Caco-2 (cell line): Measurements from ENCODE around the gene EMCN. TPM values are rescaled to one million over a fixed set of nuclear protein-coding genes. Genes with fewer than 3 reads are reported as not detected.

ENCODE experiments used
- BruUV-seq: library from RNA; stranded (reverse); fragments of 400-500 nt; replicated peaks from 2 replicates; lab custom pipeline; 2021; lab: Mats Ljungman, UMichigan
- CTCF ChIA-PET: fragments of 300-600 bp; sonication (Branson Sonifier 250); formaldehyde crosslinking; loops from one replicate; lab custom pipeline; 2022; ENCODE audit warnings: antibody characterized with exemption; lab: Charles Lee
- POLR2A ChIA-PET: fragments of 300-600 bp; sonication (Branson Sonifier 250); formaldehyde crosslinking; loops from one replicate; lab custom pipeline; 2022; ENCODE audit warnings: antibody characterized with exemption; lab: Charles Lee
- DNase-seq, 2 experiments: peaks; one replicate each; pipeline versions ENCODE4 v3.0.0 to v3.0.0-alpha.2; 2020 to 2022
- H3K27me3 ChIP-seq: replicated peaks from 2 replicates; pipeline ENCODE4 v1.6.0; 2011; ENCODE audit warnings: low read length; ENCODE audit not compliant: control insufficient read depth, insufficient read depth
- H3K36me3 ChIP-seq: 2 replicates; pipeline ENCODE4 v1.5.1; 2011; ENCODE audit warnings: low read length; ENCODE audit not compliant: control insufficient read depth, insufficient read depth
- H3K4me1 ChIP-seq: fragments of 250-450 bp; sonication (Bioruptor Pico); 2 replicates; pipeline ENCODE4 v1.5.1; 2020; ENCODE audit warnings: mild to moderate bottlenecking
- H3K4me3 ChIP-seq: 2 replicates; pipeline ENCODE4 v1.5.1; 2011; ENCODE audit warnings: low read depth, mild to moderate bottlenecking, control low read depth, low read length
- H3K9me3 ChIP-seq: fragments of 250-450 bp; sonication (Bioruptor Pico); 2 replicates; pipeline ENCODE4 v1.5.1; 2020; ENCODE audit warnings: mild to moderate bottlenecking, moderate library complexity
- H3K27ac Mint-ChIP-seq: one replicate; pipeline ENCODE4 v1.8.0; 2022; ENCODE audit warnings: mixed read lengths; ENCODE audit not compliant: unreplicated experiment
- H3K27me3 Mint-ChIP-seq: one replicate; pipeline ENCODE4 v1.8.0; 2022; ENCODE audit warnings: mixed read lengths; ENCODE audit not compliant: insufficient read depth, unreplicated experiment
- H3K36me3 Mint-ChIP-seq: one replicate; pipeline ENCODE4 v1.8.0; 2022; ENCODE audit warnings: mild to moderate bottlenecking, mixed read lengths; ENCODE audit not compliant: insufficient read depth, unreplicated experiment
- H3K4me1 Mint-ChIP-seq: one replicate; pipeline ENCODE4 v1.8.0; 2022; ENCODE audit warnings: low read depth, mixed read lengths; ENCODE audit not compliant: unreplicated experiment
- H3K4me3 Mint-ChIP-seq: one replicate; pipeline ENCODE4 v1.8.0; 2022; ENCODE audit warnings: mild to moderate bottlenecking, moderate library complexity, mixed read lengths; ENCODE audit not compliant: unreplicated experiment
- H3K9me3 Mint-ChIP-seq: one replicate; pipeline ENCODE4 v1.8.0; 2022; ENCODE audit warnings: mixed read lengths; ENCODE audit not compliant: unreplicated experiment
- intact Hi-C: fragments of 100-400 bp; cut with micrococcal nuclease; formaldehyde crosslinking; loops from one replicate; pipeline ENCODE4 v1.10.0; 2022; ENCODE audit not compliant: unreplicated experiment
- total RNA-seq: library from RNA; stranded (reverse); gene quantifications from 2 replicates; pipeline ENCODE4 v1.2.3, GENCODE V29; 2022
- TF ChIP-seq, protein P1 (sequence below), 2 experiments: fragments of 200-600 bp in 1 of 2; IDR thresholded peaks; 1 replicate in 1 of 2; 2 replicates in 1 of 2; pipeline versions ENCODE4 v1.5.1 to v1.8.0; 2011 to 2022; ENCODE audit warnings: antibody characterized with exemption in 1 of 2, control low read depth in 1 of 2, inconsistent platforms in 1 of 2, low read depth in 1 of 2, low read length in 1 of 2, mild to moderate bottlenecking in 1 of 2, moderate library complexity in 1 of 2; ENCODE audit not compliant: insufficient read depth in 1 of 2, severe bottlenecking in 1 of 2, unreplicated experiment in 1 of 2

The EMCN gene
- total RNA-seq, 1 experiment from 2014 or later = not detected

GRCh38 chr4:100497791-100498190, 20.0 kb downstream of the EMCN start:
- TF ChIP-seq, protein P1, sequence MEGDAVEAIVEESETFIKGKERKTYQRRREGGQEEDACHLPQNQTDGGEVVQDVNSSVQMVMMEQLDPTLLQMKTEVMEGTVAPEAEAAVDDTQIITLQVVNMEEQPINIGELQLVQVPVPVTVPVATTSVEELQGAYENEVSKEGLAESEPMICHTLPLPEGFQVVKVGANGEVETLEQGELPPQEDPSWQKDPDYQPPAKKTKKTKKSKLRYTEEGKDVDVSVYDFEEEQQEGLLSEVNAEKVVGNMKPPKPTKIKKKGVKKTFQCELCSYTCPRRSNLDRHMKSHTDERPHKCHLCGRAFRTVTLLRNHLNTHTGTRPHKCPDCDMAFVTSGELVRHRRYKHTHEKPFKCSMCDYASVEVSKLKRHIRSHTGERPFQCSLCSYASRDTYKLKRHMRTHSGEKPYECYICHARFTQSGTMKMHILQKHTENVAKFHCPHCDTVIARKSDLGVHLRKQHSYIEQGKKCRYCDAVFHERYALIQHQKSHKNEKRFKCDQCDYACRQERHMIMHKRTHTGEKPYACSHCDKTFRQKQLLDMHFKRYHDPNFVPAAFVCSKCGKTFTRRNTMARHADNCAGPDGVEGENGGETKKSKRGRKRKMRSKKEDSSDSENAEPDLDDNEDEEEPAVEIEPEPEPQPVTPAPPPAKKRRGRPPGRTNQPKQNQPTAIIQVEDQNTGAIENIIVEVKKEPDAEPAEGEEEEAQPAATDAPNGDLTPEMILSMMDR (IDR thresholded peaks at IDR 0.05; ENCODE audit: insufficient read depth in 1 of 2, low read depth in 1 of 2, low read length in 1 of 2, severe bottlenecking in 1 of 2, unreplicated experiment in 1 of 2) = no peak
- Histone ChIP-seq H3K36me3 (no peaks in the 10 kb centered on the region), H3K4me3 (no peak overlapping the region), H3K27me3 (no peaks in the 10 kb centered on the region), H3K4me1 (no peaks in the 10 kb centered on the region), H3K9me3 (no peaks in the 10 kb centered on the region)
- H3K27me3 Mint-ChIP-seq = no peaks in the 10 kb centered on the region
- ChIA-PET CTCF (no interaction called here), POLR2A (no interaction called here)
- no peaks in the 10 kb centered on the region for H3K4me1 Mint-ChIP-seq
- no peaks in the 10 kb centered on the region for H3K36me3 Mint-ChIP-seq
- no peak overlapping the region for H3K4me3 Mint-ChIP-seq
- intact Hi-C loops = no loop called here
- no peak for DNase-seq
- no peaks in the 10 kb centered on the region for H3K9me3 Mint-ChIP-seq
- no peak overlapping the region for H3K27ac Mint-ChIP-seq
- BruUV-seq = no TSS peak

DNA sequence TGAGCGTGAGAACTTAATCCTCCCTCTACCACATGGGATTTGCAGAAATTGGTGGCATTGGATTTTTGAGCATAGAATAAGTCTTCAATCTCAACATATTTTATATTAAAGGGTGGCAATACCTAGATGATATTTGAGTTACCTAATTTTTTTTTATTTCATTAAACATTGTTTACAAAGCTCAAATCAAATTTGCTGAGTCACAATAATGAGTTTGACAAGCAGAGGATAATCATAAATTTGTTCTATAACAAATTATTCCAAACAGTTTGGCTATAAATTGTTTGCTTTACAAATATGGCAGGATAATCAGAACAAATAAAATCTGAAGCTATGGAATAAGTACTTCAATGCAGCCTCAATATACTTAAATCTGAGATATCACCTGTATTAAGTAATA, 22.7 kb downstream of the EMCN start:
- Histone ChIP-seq H3K27me3 (no peaks in the 10 kb centered on the region), H3K4me1 (no peaks in the 10 kb centered on the region), H3K4me3 (no peak overlapping the region), H3K36me3 (no peaks in the 10 kb centered on the region), H3K9me3 (peaks cover 6% of the 10 kb centered on the region; the same call in 1 of the 2 replicates)
- H3K36me3 Mint-ChIP-seq = no peaks in the 10 kb centered on the region
- no peak for DNase-seq
- intact Hi-C loops = no loop called here
- BruUV-seq = no TSS peak
- H3K4me3 Mint-ChIP-seq = no peak overlapping the region
- no peak overlapping the region for H3K27ac Mint-ChIP-seq
- ChIA-PET CTCF (no interaction called here), POLR2A (no interaction called here)
- peaks cover 3% of the 10 kb centered on the region for H3K27me3 Mint-ChIP-seq
- no peaks in the 10 kb centered on the region for H3K4me1 Mint-ChIP-seq
- H3K9me3 Mint-ChIP-seq = peaks cover 9% of the 10 kb centered on the region
- TF ChIP-seq, protein P1 (IDR thresholded peaks at IDR 0.05; ENCODE audit: insufficient read depth in 1 of 2, low read depth in 1 of 2, low read length in 1 of 2, severe bottlenecking in 1 of 2, unreplicated experiment in 1 of 2) = no peak

DNA sequence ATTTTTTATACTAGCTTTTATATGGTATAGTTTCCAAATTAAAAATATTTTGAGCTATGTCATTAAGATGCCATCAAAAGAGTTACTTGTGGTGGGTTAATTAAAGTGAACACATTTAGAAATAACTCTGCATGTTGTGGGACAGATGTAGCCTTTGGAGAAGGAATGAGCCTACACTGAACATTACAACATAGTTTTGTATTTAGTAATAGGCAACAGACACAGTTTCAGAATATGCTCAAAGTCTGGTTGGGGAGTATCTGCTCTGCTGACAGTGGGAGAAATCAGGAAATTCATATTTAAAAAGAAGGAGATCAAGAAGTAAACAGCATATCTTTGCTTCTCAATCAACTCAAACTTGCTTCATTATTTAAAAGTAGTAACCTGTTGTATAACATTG, 23.7 kb downstream of the EMCN start:
- CTCF ChIA-PET = no interaction called here
- Histone ChIP-seq H3K9me3 (peaks cover 6% of the 10 kb centered on the region; the same call in 1 of the 2 replicates), H3K4me1 (no peaks in the 10 kb centered on the region), H3K27me3 (no peaks in the 10 kb centered on the region), H3K36me3 (no peaks in the 10 kb centered on the region), H3K4me3 (no peak overlapping the region)
- DNase-seq = no peak
- Mint-ChIP-seq H3K36me3 (no peaks in the 10 kb centered on the region), H3K27me3 (peaks cover 3% of the 10 kb centered on the region), H3K9me3 (peaks cover 9% of the 10 kb centered on the region), H3K27ac (no peak overlapping the region), H3K4me3 (no peak overlapping the region), H3K4me1 (no peaks in the 10 kb centered on the region)
- intact Hi-C loops = no loop called here
- no TSS peak for BruUV-seq
- TF ChIP-seq, protein P1 (IDR thresholded peaks at IDR 0.05; ENCODE audit: insufficient read depth in 1 of 2, low read depth in 1 of 2, low read length in 1 of 2, severe bottlenecking in 1 of 2, unreplicated experiment in 1 of 2) = no peak
- POLR2A ChIA-PET = no interaction called here
